ENCODE results near the gene ANKFY1. TPM values are rescaled to one million over a fixed set of nuclear protein-coding genes. Genes with fewer than 3 reads are reported as not detected.

Gene ANKFY1
- total RNA-seq, 6 experiments from 2014 or later = 21.3 to 34.9 (median 29.5) TPM

DNA sequence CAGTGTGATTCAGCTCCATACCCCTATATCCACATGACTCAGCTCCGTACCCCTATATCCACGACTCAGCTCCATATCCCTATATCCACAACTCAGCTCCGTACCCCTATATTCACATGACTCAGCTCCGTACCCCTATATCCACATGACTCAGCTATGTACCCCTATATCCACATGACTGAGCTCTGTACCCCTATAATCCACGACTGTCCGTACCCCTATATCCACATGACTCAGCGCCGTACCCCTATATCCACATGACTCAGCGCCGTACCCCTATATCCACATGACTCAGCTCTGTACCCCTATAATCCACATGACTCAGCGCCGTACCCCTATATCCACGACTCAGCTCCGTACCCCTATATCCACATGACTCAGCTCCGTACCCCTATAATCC lies 104.0 kb downstream of the ANKFY1 start:
- no peak overlapping the region for H3K4me3 ChIP-seq
- 91% methylated on average over 15 of the region's 15 CpGs for WGBS (ENCODE audit: insufficient coverage, low coverage, low lambda C conversion rate, missing lambda C conversion rate)
- no peaks in the 10 kb centered on the region for H3K9me3 ChIP-seq
- DNase-seq (no peak), ATAC-seq (no peak)
- peaks cover 0 to 5% (median 0%) of the 10 kb centered on the region in 4 donors for H3K36me3 ChIP-seq
- TF ChIP-seq, protein P1, sequence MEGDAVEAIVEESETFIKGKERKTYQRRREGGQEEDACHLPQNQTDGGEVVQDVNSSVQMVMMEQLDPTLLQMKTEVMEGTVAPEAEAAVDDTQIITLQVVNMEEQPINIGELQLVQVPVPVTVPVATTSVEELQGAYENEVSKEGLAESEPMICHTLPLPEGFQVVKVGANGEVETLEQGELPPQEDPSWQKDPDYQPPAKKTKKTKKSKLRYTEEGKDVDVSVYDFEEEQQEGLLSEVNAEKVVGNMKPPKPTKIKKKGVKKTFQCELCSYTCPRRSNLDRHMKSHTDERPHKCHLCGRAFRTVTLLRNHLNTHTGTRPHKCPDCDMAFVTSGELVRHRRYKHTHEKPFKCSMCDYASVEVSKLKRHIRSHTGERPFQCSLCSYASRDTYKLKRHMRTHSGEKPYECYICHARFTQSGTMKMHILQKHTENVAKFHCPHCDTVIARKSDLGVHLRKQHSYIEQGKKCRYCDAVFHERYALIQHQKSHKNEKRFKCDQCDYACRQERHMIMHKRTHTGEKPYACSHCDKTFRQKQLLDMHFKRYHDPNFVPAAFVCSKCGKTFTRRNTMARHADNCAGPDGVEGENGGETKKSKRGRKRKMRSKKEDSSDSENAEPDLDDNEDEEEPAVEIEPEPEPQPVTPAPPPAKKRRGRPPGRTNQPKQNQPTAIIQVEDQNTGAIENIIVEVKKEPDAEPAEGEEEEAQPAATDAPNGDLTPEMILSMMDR (IDR thresholded peaks at IDR 0.05) = no peak
- TF ChIP-seq POLR2A (IDR thresholded peaks at IDR 0.05) = no peak
- no peaks in the 10 kb centered on the region for H3K4me1 ChIP-seq
- intact Hi-C loops (cut with DNase I) = no loop called here
- H3K27me3 ChIP-seq = no peaks in the 10 kb centered on the region
- no peak overlapping the region for H3K27ac ChIP-seq

DNA sequence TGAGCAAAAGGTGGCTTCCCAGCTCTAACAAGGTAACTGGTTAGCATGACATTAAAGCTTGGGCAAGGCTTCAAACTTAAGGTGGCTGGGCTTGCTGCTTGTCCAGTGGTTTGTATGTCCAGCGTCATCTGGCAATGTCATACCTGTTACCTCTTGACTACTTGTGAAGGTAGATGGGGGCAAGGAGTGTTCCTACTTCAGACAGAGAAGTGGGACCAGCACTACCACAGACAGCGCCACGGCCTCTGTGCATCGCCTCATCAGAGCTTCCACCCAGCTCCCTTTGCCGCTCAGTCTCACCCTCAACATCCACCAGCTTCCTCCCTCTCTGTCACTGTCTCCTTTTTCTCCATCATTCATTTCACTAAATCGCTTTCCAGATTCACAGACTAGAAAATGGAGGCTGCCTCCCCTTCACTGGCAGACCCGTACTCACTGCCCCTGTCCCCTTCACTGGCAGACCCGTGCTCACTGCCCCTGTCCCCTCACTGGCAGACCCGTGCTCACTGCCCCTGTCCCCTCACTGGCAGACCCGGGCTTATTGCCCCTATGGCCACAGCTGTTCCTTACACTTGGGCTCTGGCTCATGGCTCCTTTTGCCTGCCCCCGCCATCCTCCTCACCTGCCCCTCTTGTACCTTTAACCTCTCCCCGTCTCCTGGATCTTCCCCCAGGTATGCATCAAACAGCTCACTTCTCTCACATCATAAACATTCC lies 106.0 kb downstream of the ANKFY1 start:
- H3K36me3 ChIP-seq = peaks cover 0 to 5% (median 0%) of the 10 kb centered on the region in 4 donors
- H3K27me3 ChIP-seq = no peaks in the 10 kb centered on the region
- TF ChIP-seq POLR2A (IDR thresholded peaks at IDR 0.05) = no peak
- TF ChIP-seq, protein P1 (IDR thresholded peaks at IDR 0.05) = no peak
- intact Hi-C loops (cut with DNase I) = no loop called here
- no peak overlapping the region for H3K27ac ChIP-seq
- 92% methylated on average over 4 of the region's 12 CpGs for WGBS (ENCODE audit: insufficient coverage, low coverage, low lambda C conversion rate, missing lambda C conversion rate)
- no peak for DNase-seq
- no peaks in the 10 kb centered on the region for H3K9me3 ChIP-seq
- no peak for ATAC-seq
- H3K4me1 ChIP-seq = no peaks in the 10 kb centered on the region
- H3K4me3 ChIP-seq = no peak overlapping the region

DNA sequence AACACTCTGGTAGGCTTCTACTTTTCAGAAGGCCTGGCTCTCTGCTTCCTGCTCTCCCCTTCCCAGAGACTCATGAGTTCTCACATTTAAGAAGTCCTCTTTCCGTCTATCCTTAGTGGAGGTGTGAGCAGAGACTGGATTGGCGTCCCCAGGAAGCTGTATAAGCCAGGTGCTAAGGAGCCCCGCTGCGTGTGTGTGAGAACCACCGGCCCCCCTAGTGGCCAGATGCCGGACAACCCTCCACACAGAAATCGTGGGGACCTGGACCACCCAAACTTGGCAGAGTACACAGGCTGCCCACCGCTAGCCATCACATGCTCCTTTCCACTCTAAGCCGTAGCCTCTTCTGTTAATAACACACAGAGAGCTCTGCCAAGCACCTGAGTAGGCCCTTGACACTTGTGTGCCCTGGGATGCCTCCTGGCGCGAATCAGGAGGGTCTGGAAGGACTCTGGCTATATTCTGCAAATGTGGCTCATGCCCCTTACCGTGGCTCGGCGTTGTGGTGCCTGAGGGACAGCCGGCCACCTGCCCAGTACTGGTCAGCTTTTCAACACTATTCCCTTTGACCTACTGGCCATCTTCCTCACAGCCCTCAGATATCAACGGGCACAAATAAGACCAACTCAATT lies 106.9 kb downstream of the ANKFY1 start:
- H3K27me3 ChIP-seq = no peaks in the 10 kb centered on the region
- no peaks in the 10 kb centered on the region for H3K4me1 ChIP-seq
- WGBS (ENCODE audit: insufficient coverage, low coverage, low lambda C conversion rate, missing lambda C conversion rate) = 87% methylated on average over 6 of the region's 16 CpGs
- DNase-seq (no peak), ATAC-seq (peak in 2 of 4 donors; percentile 5 to 9)
- H3K27ac ChIP-seq = no peak overlapping the region
- H3K36me3 ChIP-seq = peaks cover 0 to 9% (median 0%) of the 10 kb centered on the region in 4 donors
- H3K9me3 ChIP-seq = no peaks in the 10 kb centered on the region
- intact Hi-C loops (cut with DNase I) = no loop called here
- TF ChIP-seq, protein P1 (IDR thresholded peaks at IDR 0.05) = no peak
- no peak for TF ChIP-seq POLR2A (IDR thresholded peaks at IDR 0.05)
- no peak overlapping the region for H3K4me3 ChIP-seq

DNA sequence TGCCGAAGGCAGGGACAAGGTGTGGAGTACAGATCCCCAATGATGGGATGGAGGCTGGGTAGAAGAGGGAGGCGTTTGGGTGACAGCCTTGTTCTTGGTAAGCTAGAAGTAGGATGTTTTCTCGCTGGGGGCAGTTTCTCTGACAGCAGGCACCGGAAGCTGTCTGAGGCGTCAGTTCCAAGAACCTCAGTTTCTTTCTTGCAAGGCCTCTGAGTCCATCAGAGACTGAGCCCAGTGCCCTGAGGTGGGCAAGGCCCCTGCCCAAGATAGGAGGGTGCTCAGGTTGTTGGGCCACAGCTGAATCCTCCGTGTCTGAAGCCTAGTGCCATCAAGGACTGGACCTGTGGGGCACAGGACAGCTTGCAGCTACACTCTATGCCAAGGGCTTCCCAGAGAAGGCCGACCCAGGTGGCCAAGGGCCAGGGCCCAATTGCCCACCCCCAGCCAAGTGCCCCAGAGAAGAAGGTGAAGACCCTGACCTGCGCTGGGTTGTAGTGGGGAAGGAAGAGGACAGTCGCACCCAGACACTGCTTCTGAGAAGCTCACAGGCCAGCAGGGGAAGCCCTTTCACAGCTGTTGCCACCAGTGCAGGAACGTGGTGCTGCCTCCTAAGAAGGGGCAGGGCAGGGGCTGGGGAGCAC lies 107.7 kb downstream of the ANKFY1 start:
- WGBS (ENCODE audit: insufficient coverage, low coverage, low lambda C conversion rate, missing lambda C conversion rate) = 81% methylated on average over 4 of the region's 10 CpGs
- H3K27ac ChIP-seq = no peak overlapping the region
- no peaks in the 10 kb centered on the region for H3K9me3 ChIP-seq
- peaks cover 0 to 9% (median 0%) of the 10 kb centered on the region in 4 donors for H3K36me3 ChIP-seq
- intact Hi-C loops (cut with DNase I) = no loop called here
- no peaks in the 10 kb centered on the region for H3K27me3 ChIP-seq
- H3K4me3 ChIP-seq = no peak overlapping the region
- H3K4me1 ChIP-seq = no peaks in the 10 kb centered on the region
- ATAC-seq = no peak
- no peak for TF ChIP-seq POLR2A (IDR thresholded peaks at IDR 0.05)
- TF ChIP-seq, protein P1 (IDR thresholded peaks at IDR 0.05) = no peak
- no peak for DNase-seq
